ENCODE measurements around the gene IER5.
"Not testable (repeated sequence)": the region's sequence is repeated elsewhere in the genome, so short reads cannot be mapped to it uniquely, and the experiment has no call there.

Gene IER5

GRCh38 chr1:181088079-181089016 lies at the start of gene IER5:
IER5 (plus strand) TSS chr1:181088700; CDS start chr1:181088903, 203 bp downstream.
- DNase-seq (ENCODE audit: low read depth in 2 of 2), result peak; percentile 91 to 93

DNA sequence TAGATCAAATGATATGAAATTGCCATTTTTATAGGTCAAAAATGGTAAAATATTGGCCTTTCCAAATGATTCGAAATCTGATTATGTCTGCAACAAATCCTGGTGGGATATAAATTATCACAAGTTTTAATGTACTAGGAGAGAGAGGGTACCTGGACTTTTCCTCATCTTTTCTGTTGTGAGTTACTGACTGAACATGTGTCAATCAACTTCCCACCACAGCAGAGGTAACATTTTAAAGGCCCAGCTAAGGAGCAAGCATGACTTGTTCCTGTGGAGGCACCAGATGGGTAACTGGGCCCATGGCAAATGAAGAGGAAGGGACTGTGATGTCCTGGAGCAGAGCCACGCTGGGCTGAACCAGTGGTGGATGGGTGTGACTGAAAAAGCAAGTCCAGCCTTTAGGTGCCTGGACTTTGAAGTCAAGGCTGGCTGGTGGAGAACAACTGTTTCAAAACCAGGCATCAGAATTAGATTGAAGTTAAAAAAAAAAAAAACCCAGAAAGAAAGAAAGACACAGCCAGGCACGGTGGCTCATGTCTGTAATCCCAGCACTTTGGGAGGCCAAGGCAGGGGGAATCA lies 48.1 kb upstream of the IER5 start:
- DNase-seq (ENCODE audit: low read depth in 2 of 2), result no peak

DNA sequence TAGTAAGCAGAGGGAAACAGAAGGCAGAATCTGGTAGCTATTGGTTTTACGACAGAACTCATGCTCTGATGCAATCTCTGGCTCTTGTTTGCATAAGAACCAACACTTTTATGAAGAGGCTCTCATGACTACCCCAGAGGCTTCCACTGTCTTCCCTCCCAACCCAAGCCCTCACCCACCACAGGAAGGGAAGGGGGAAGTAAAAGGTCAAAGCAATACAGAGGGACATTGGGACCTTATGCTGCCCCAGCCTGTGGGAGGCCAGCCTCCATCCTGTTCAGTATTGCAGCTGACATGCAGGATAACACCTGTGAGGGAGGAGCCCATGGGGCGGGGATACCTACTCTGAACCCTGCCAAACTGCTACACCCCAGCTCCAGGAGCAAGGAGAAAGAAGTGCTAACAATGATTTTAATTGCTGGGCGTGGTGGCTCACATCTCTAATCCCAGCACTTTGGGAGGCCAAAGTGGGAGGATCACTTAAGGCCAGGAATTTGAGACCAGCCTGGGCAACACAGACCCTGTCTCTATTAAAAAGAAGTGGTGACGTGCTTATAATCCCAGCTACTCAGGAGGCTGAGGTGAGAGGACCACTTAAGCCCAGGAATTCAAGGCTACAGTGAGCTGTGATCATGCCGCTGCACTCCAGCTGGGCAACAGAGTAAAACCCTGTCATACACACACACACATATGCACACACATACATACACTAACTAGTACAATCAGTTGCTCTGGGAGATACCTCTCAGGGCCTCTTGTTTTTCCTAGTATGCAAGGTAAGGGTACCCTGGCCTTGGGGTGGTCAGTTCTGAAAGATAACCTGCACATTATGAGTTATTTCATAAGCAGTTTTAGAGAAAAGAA lies 45.2 kb upstream of the IER5 start:
- no peak for DNase-seq (ENCODE audit: low read depth in 2 of 2)

DNA sequence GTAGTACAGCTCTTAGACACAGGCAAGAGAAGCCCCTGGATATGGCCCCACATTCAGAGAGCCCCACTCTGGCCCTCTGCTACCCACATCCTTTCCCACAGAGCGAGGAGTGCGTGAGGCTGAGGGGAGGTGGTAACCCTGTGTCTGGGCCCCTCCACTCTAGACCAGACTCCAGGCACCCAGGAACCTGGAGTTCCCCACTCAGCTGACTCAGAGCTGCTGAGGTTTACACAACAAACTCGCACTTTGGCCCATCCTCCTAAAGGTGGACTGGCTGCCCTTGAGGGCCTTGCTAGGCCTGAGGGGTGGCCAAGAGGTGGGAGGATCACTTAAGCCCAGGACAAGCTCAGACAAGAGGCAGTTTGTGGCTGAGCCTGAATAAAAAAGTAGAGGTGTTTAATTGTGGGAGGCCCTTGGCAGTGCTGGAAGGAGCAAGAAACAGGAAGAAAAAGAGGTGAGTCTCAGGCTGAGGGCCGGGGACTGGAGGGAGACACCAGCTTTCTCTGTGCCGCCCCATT lies 44.0 kb upstream of the IER5 start:
- DNase-seq (ENCODE audit: low read depth in 2 of 2), result peak; percentile 60 to 74

GRCh38 chr1:181045946-181046345 lies 42.6 kb upstream of the IER5 start:
- DNase-seq (ENCODE audit: low read depth in 2 of 2), result not testable (repeated sequence)

- no peak for DNase-seq (ENCODE audit: low read depth in 2 of 2)
Measured at GRCh38 chr1:181049378-181049777, 39.1 kb upstream of the IER5 start.

DNA sequence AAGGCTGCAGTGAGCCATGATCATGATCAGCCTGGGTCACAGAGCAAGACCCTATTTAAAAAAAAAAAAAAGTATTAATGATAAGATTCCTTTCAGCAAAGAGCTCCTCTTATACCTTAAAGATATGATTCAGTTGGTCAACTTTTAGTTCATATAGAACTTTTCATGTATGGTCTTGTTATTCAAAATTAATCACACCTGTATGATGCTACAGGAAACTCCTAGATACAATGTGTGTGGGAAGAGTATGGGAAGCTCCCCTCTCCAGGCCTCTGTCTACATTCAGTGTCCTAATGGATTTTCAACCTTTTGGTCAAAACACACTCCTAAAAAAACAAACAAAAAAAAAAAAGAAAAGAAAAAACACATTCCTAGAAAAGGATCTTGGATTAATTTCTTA lies 37.6 kb upstream of the IER5 start:
- no peak for DNase-seq (ENCODE audit: low read depth in 2 of 2)

DNA sequence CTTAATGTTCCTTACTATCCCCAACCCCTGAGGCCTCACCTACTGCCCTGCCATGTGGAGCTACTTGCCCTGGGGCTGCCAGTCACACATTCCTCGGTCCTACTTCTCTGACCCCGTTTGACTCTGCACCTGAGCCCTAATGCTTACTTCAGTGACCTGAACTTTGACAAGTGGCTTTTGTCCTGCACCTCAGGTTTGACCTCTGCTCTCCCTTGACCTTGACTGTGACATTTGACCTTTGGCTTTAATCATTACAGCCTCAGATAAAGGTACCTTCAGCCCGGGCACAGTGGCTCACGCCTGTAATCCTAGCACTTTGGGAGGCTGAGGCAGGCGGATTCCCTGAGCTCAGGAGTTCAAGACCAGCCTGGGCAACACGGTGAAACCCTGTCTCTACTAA lies 31.9 kb upstream of the IER5 start:
- DNase-seq (ENCODE audit: low read depth in 2 of 2), result no peak

GRCh38 chr1:181057079-181057478 lies 31.4 kb upstream of the IER5 start:
- DNase-seq (ENCODE audit: low read depth in 2 of 2), result no peak

DNA sequence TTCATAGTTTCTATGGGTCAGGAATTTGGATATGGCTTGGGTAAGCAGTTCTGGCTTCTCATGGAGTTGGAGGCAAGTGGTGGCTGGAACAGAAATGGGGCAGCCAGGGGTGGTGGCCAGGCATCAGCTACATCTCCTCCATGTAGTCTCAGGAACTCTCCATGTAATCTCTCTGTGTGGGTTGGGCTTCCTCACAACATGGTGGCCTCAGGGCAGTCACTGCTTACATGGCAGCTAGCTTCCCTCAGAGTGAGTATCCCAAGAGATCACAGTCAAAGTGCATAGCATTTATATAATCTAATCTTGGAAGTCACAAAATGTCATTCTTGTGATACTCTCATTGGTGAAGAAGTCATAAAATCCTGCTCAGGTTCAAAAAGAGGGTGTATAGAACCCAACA lies 29.1 kb upstream of the IER5 start:
- DNase-seq (ENCODE audit: low read depth in 2 of 2), result no peak

GRCh38 chr1:181060066-181060465 lies 28.4 kb upstream of the IER5 start:
- no peak for DNase-seq (ENCODE audit: low read depth in 2 of 2)

- not testable (repeated sequence) for DNase-seq (ENCODE audit: low read depth in 2 of 2)
Measured at GRCh38 chr1:181060947-181061346, 27.6 kb upstream of the IER5 start.

GRCh38 chr1:181061487-181061886 lies 27.0 kb upstream of the IER5 start:
- no peak for DNase-seq (ENCODE audit: low read depth in 2 of 2)

DNA sequence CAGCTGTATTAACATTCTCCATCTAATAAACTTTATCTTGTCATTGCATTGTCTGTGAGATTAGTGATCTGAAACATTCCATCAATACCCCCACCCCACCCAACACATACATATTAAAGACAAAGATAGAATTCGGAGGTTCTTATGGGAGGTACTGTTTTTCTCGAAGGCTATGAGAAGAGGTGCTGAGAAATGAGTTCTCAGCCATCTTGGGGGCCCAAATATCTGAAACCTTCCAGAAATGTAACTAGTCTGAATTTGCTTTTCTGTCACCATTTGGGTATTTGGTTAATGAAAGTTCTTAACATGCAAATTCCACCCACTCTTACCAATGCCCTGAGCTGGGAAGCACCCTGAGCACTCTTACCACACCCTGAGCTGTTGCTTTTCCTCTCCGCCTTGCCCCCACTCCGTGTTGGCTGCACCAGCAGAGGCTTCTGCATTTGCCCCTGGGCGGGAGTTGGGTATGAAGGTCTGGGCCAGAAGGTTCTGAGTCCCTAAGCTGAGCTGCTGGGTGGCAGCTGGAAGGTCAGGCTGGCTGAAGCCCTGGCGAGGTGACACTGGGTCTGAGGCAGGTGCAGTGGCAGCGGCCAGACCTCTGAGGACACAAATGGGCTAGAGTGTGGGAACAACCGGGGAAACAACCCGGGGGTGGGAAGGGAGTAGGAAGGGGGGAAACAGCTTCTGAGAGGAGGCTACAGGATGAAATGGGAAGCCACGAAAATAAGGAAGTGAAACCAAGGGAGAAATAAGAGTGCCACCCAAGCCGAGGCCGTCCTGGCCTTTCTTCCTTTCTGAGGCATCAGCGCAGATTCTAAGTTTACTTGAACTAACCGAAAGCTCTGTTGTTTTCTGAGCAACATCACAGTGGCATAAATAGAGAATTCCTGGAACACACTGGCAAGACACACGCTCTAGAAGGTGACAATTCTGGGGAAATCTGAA lies 26.3 kb upstream of the IER5 start:
- peak in 1 of 2 donors; percentile 27 for DNase-seq (ENCODE audit: low read depth in 2 of 2)

GRCh38 chr1:181062836-181063428 lies 25.6 kb upstream of the IER5 start:
- peak in 1 of 2 donors; percentile 45 for DNase-seq (ENCODE audit: low read depth in 2 of 2)

DNA sequence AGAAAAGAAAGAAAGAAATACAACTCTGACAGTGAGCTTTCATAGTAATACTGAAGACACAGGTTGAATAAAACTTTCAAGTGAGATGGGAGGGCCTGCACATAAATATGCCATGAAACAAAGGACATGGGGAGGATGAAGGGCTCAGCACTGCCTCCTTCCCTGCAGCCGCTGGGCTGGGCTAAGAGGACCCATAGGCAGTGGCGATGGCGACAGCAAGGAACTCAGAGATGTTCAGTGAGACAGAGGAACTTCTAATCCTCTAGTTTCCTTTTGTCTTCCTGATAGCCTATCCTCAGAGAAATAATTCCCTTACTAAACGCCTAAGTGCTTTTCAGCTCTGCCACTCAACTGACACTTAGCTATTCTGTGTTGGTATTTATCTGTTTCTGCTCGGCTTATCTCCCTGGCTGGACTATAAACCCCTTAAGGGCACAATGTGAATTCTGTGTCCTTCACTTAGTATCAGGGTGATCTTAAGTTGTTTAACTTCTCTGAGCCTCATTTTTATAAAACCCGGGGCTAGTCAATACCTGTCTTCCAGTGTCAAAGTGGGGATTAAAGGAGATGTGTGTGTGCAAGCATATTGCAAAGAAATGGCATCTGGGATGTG lies 24.4 kb upstream of the IER5 start:
- no peak for DNase-seq (ENCODE audit: low read depth in 2 of 2)

DNA sequence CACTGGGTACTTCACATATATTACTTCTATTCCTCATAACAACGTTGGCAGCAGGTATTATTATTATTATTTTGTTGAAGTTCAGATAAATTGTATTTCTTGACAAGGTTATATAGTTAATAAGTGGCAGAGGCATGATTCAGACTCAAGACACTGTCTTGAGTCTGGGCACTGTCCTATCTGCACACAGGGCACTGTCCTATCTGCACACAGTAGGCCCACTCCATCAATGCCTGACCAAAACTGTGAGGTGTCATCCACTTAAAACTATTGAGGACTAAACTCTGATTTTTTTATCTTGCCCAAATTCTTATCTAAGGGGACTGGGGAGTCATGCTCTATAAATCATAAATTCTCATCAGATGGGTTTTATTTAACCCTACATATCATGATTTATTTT lies 23.8 kb upstream of the IER5 start:
- no peak for DNase-seq (ENCODE audit: low read depth in 2 of 2)

DNA sequence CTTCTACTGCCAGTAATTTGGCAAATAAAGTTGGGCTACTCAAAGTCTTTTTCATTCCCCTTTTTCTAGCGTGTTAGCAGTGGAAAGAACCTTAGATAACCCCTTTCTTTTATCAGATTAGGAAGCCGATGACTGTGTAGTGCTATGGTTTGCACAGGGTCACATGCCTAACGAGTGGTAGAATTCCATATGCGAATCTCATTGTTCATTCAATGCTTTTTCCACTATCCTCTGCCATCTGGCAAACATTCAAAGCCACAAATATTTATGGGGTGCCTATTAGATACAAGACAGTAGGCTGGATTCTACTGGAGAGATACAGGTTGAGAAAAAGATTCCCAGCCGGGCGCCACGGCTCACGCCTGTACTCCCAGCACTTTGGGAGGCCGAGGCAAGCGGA lies 14.9 kb upstream of the IER5 start:
- DNase-seq (ENCODE audit: low read depth in 2 of 2), result no peak

- DNase-seq (ENCODE audit: low read depth in 2 of 2), result no peak
Measured at GRCh38 chr1:181075766-181076350, 12.6 kb upstream of the IER5 start.

- DNase-seq (ENCODE audit: low read depth in 2 of 2), result no peak
Measured at GRCh38 chr1:181076852-181077251, 11.6 kb upstream of the IER5 start.
